ENCODE measurements around the gene ROBO1.

The ROBO1 gene

GRCh38 chr3:78919021-78919755 lies 848.6 kb downstream of the ROBO1 start:
- Histone ChIP-seq H3K4me1 (ENCODE audit: insufficient read depth, low read length) (no peaks in the 10 kb centered on the region), H4K20me1 (ENCODE audit: insufficient read depth, low read length) (no peaks in the 10 kb centered on the region), H3K4me2 (ENCODE audit: insufficient read depth, low read length) (no peak overlapping the region), H3K27me3 (ENCODE audit: insufficient read depth, low read length, poor library complexity) (no peaks in the 10 kb centered on the region), H3K36me3 (ENCODE audit: insufficient read depth, low read length) (no peaks in the 10 kb centered on the region), H3K79me2 (ENCODE audit: insufficient read depth, low read length) (no peaks in the 10 kb centered on the region), H3K27ac (ENCODE audit: low read length) (no peak overlapping the region), H3K4me3 (ENCODE audit: low read depth in 1 of 2, low read length in 2 of 2) (no peak overlapping the region), H3K9me3 (ENCODE audit: insufficient read depth, low read length, severe bottlenecking) (no peaks in the 10 kb centered on the region), H3K9ac (ENCODE audit: low read depth, low read length) (no peak overlapping the region), H2AFZ (ENCODE audit: low read depth, low read length) (no peak overlapping the region)
- no peak for ATAC-seq (ENCODE audit: insufficient read depth, low read depth)
- no peak for DNase-seq
- TF ChIP-seq EZH2 (IDR thresholded peaks at IDR 0.05; ENCODE audit: borderline replicate concordance, low read depth, low read length, severe bottlenecking): no peak
- TF ChIP-seq CTCF (IDR thresholded peaks at IDR 0.05; ENCODE audit: borderline replicate concordance, extremely low read depth, low read length, poor library complexity, severe bottlenecking): no peak

GRCh38 chr3:78918361-78919020 lies 849.3 kb downstream of the ROBO1 start:
- no peak for TF ChIP-seq EZH2 (IDR thresholded peaks at IDR 0.05; ENCODE audit: borderline replicate concordance, low read depth, low read length, severe bottlenecking)
- no peak for ATAC-seq (ENCODE audit: insufficient read depth, low read depth)
- H3K4me2 ChIP-seq (ENCODE audit: insufficient read depth, low read length): no peak overlapping the region
- H2AFZ ChIP-seq (ENCODE audit: low read depth, low read length): no peak overlapping the region
- no peak overlapping the region for H3K27ac ChIP-seq (ENCODE audit: low read length)
- no peaks in the 10 kb centered on the region for H4K20me1 ChIP-seq (ENCODE audit: insufficient read depth, low read length)
- H3K4me1 ChIP-seq (ENCODE audit: insufficient read depth, low read length): no peaks in the 10 kb centered on the region
- no peak overlapping the region for H3K4me3 ChIP-seq (ENCODE audit: low read depth in 1 of 2, low read length in 2 of 2)
- no peak for DNase-seq
- H3K9ac ChIP-seq (ENCODE audit: low read depth, low read length): no peak overlapping the region
- no peaks in the 10 kb centered on the region for H3K27me3 ChIP-seq (ENCODE audit: insufficient read depth, low read length, poor library complexity)
- no peaks in the 10 kb centered on the region for H3K36me3 ChIP-seq (ENCODE audit: insufficient read depth, low read length)
- H3K79me2 ChIP-seq (ENCODE audit: insufficient read depth, low read length): no peaks in the 10 kb centered on the region
- H3K9me3 ChIP-seq (ENCODE audit: insufficient read depth, low read length, severe bottlenecking): no peaks in the 10 kb centered on the region

GRCh38 chr3:78917536-78917935 lies 850.3 kb downstream of the ROBO1 start:
- Histone ChIP-seq H2AFZ (ENCODE audit: low read depth, low read length) (no peak overlapping the region), H3K79me2 (ENCODE audit: insufficient read depth, low read length) (no peaks in the 10 kb centered on the region), H3K9me3 (ENCODE audit: insufficient read depth, low read length, severe bottlenecking) (no peaks in the 10 kb centered on the region), H3K9ac (ENCODE audit: low read depth, low read length) (no peak overlapping the region), H3K27ac (ENCODE audit: low read length) (no peak overlapping the region), H3K4me3 (ENCODE audit: low read depth in 1 of 2, low read length in 2 of 2) (no peak overlapping the region), H3K4me2 (ENCODE audit: insufficient read depth, low read length) (no peak overlapping the region), H3K36me3 (ENCODE audit: insufficient read depth, low read length) (no peaks in the 10 kb centered on the region), H3K27me3 (ENCODE audit: insufficient read depth, low read length, poor library complexity) (no peaks in the 10 kb centered on the region), H4K20me1 (ENCODE audit: insufficient read depth, low read length) (no peaks in the 10 kb centered on the region), H3K4me1 (ENCODE audit: insufficient read depth, low read length) (no peaks in the 10 kb centered on the region)
- DNase-seq (no peak), ATAC-seq (ENCODE audit: insufficient read depth, low read depth) (no peak)
- TF ChIP-seq CTCF (IDR thresholded peaks at IDR 0.05; ENCODE audit: borderline replicate concordance, extremely low read depth, low read length, poor library complexity, severe bottlenecking): no peak
- TF ChIP-seq EZH2 (IDR thresholded peaks at IDR 0.05; ENCODE audit: borderline replicate concordance, low read depth, low read length, severe bottlenecking): no peak

GRCh38 chr3:78913711-78914110 lies 854.1 kb downstream of the ROBO1 start:
- H3K27me3 ChIP-seq (ENCODE audit: insufficient read depth, low read length, poor library complexity): no peaks in the 10 kb centered on the region
- no peak overlapping the region for H3K4me2 ChIP-seq (ENCODE audit: insufficient read depth, low read length)
- H3K4me3 ChIP-seq (ENCODE audit: low read depth in 1 of 2, low read length in 2 of 2): no peak overlapping the region
- no peaks in the 10 kb centered on the region for H3K79me2 ChIP-seq (ENCODE audit: insufficient read depth, low read length)
- no peaks in the 10 kb centered on the region for H3K4me1 ChIP-seq (ENCODE audit: insufficient read depth, low read length)
- no peak overlapping the region for H3K9ac ChIP-seq (ENCODE audit: low read depth, low read length)
- no peak for ATAC-seq (ENCODE audit: insufficient read depth, low read depth)
- H2AFZ ChIP-seq (ENCODE audit: low read depth, low read length): no peak overlapping the region
- no peak for DNase-seq
- H4K20me1 ChIP-seq (ENCODE audit: insufficient read depth, low read length): no peaks in the 10 kb centered on the region
- H3K9me3 ChIP-seq (ENCODE audit: insufficient read depth, low read length, severe bottlenecking): no peaks in the 10 kb centered on the region
- TF ChIP-seq EZH2 (IDR thresholded peaks at IDR 0.05; ENCODE audit: borderline replicate concordance, low read depth, low read length, severe bottlenecking) (no peak), CTCF (IDR thresholded peaks at IDR 0.05; ENCODE audit: borderline replicate concordance, extremely low read depth, low read length, poor library complexity, severe bottlenecking) (no peak)
- no peaks in the 10 kb centered on the region for H3K36me3 ChIP-seq (ENCODE audit: insufficient read depth, low read length)
- H3K27ac ChIP-seq (ENCODE audit: low read length): no peak overlapping the region
